ENCODE results near the gene ZNF331. TPM values are rescaled to one million over a fixed set of nuclear protein-coding genes. Genes with fewer than 3 reads are reported as not detected.

Gene ZNF331
- total RNA-seq, 1 experiment from 2014 or later: 29.8 TPM

DNA sequence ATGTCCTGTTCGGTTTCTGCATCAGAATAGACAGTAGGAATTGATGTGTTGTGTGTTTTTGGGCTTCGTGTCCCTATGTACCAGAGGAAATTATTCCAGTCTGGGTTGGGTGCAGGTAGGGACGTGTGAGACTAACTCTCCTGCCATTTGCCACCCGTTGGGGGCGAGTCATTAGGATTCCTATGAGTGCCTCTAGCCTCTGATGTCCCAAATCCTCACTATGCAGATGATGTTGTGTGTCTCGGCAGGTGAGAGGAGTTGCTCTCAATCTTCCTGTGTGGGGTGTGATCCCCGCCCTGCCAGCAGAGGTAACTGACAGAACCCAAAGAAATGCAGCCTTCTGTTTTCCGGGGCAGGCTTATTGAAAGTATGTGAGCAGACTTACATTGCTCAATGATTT, 31.2 kb upstream of the ZNF331 start:
- no peak for TF ChIP-seq EZH2 (IDR thresholded peaks at IDR 0.05; ENCODE audit: borderline replicate concordance, low read depth, low read length, poor library complexity, severe bottlenecking)
- no peak for TF ChIP-seq CTCF (conservative IDR thresholded peaks at IDR 0.05; ENCODE audit: low read depth, low read length)
- no peaks in the 10 kb centered on the region for H3K9me3 ChIP-seq (ENCODE audit: low read depth, low read length, poor library complexity, severe bottlenecking)
- intact Hi-C loops (cut with micrococcal nuclease; ENCODE audit: unreplicated experiment): no loop called here
- POLR2A ChIA-PET (ENCODE audit: low non-redundant PET): no interaction called here
- no TSS peak for BruUV-seq (replicated peaks)
- CTCF ChIA-PET: no interaction called here
- H3K36me3 ChIP-seq (ENCODE audit: insufficient read depth, low read length, poor library complexity, severe bottlenecking): no peaks in the 10 kb centered on the region
- H3K4me3 ChIP-seq (ENCODE audit: low read depth, low read length, poor library complexity, severe bottlenecking): no peak overlapping the region
- no peaks in the 10 kb centered on the region for H3K4me1 ChIP-seq (ENCODE audit: insufficient read depth, low read length, poor library complexity, severe bottlenecking)
- no peak for DNase-seq (ENCODE audit: low spot score)
- H3K27ac ChIP-seq (ENCODE audit: low read depth, low read length, poor library complexity, severe bottlenecking): no peak overlapping the region
- H3K27me3 ChIP-seq (replicated peaks; ENCODE audit: insufficient read depth, low read depth, low read length, poor library complexity): peaks cover 4% of the 10 kb centered on the region

GRCh38 chr19:53507523-53508442, 30.2 kb upstream of the ZNF331 start:
- DNase-seq (ENCODE audit: low spot score): no peak
- Histone ChIP-seq H3K36me3 (ENCODE audit: insufficient read depth, low read length, poor library complexity, severe bottlenecking) (no peaks in the 10 kb centered on the region), H3K9me3 (ENCODE audit: low read depth, low read length, poor library complexity, severe bottlenecking) (no peaks in the 10 kb centered on the region), H3K4me3 (ENCODE audit: low read depth, low read length, poor library complexity, severe bottlenecking) (no peak overlapping the region), H3K27ac (ENCODE audit: low read depth, low read length, poor library complexity, severe bottlenecking) (no peak overlapping the region), H3K4me1 (ENCODE audit: insufficient read depth, low read length, poor library complexity, severe bottlenecking) (no peaks in the 10 kb centered on the region), H3K27me3 (replicated peaks; ENCODE audit: insufficient read depth, low read depth, low read length, poor library complexity) (peaks cover 4% of the 10 kb centered on the region)
- POLR2A ChIA-PET (ENCODE audit: low non-redundant PET): no interaction called here
- BruUV-seq (replicated peaks): no TSS peak
- CTCF ChIA-PET: no interaction called here
- TF ChIP-seq EZH2 (IDR thresholded peaks at IDR 0.05; ENCODE audit: borderline replicate concordance, low read depth, low read length, poor library complexity, severe bottlenecking) (no peak), CTCF (conservative IDR thresholded peaks at IDR 0.05; ENCODE audit: low read depth, low read length) (no peak)
- intact Hi-C loops (cut with micrococcal nuclease; ENCODE audit: unreplicated experiment): no loop called here

- Histone ChIP-seq H3K4me3 (ENCODE audit: low read depth, low read length, poor library complexity, severe bottlenecking) (no peak overlapping the region), H3K4me1 (ENCODE audit: insufficient read depth, low read length, poor library complexity, severe bottlenecking) (no peaks in the 10 kb centered on the region), H3K27ac (ENCODE audit: low read depth, low read length, poor library complexity, severe bottlenecking) (no peak overlapping the region), H3K27me3 (replicated peaks; ENCODE audit: insufficient read depth, low read depth, low read length, poor library complexity) (peaks cover 4% of the 10 kb centered on the region), H3K36me3 (ENCODE audit: insufficient read depth, low read length, poor library complexity, severe bottlenecking) (no peaks in the 10 kb centered on the region), H3K9me3 (ENCODE audit: low read depth, low read length, poor library complexity, severe bottlenecking) (no peaks in the 10 kb centered on the region)
- CTCF ChIA-PET: no interaction called here
- DNase-seq (ENCODE audit: low spot score): no peak
- POLR2A ChIA-PET (ENCODE audit: low non-redundant PET): no interaction called here
- intact Hi-C loops (cut with micrococcal nuclease; ENCODE audit: unreplicated experiment): no loop called here
- no TSS peak for BruUV-seq (replicated peaks)
- TF ChIP-seq EZH2 (IDR thresholded peaks at IDR 0.05; ENCODE audit: borderline replicate concordance, low read depth, low read length, poor library complexity, severe bottlenecking): no peak
- TF ChIP-seq CTCF (conservative IDR thresholded peaks at IDR 0.05; ENCODE audit: low read depth, low read length): no peak
Observed at GRCh38 chr19:53509443-53509842, 28.5 kb upstream of the ZNF331 start.
